H9 (cell line): ENCODE data around the gene PTPRN2. TPM values are rescaled to one million over a fixed set of nuclear protein-coding genes. Genes with fewer than 3 reads are reported as not detected.

Experiments used
- DNase-seq: peaks from one replicate; pipeline ENCODE4 v3.0.0-alpha.2; 2017
- H2AFZ ChIP-seq: one replicate; pipeline ENCODE4 v1.6.1; 2013; ENCODE audit warnings: mild to moderate bottlenecking, low read length, control low read depth, moderate library complexity
- H2AK5ac ChIP-seq: 2 replicates; pipeline ENCODE4 v1.6.1; 2013; ENCODE audit warnings: low read length, control low read depth, mixed read lengths; ENCODE audit not compliant: insufficient read length
- H2BK120ac ChIP-seq: one replicate; pipeline ENCODE4 v1.6.1; 2013; ENCODE audit warnings: low read depth, mild to moderate bottlenecking, low read length, control low read depth, inconsistent platforms; ENCODE audit not compliant: poor library complexity, severe bottlenecking
- H2BK12ac ChIP-seq: 2 replicates; pipeline ENCODE4 v1.6.1; 2013; ENCODE audit warnings: low read length, control low read depth, mixed read lengths, low read depth; ENCODE audit not compliant: insufficient read length
- H2BK15ac ChIP-seq: 2 replicates; pipeline ENCODE4 v1.6.1; 2013; ENCODE audit warnings: low read depth, low read length, control low read depth
- H2BK20ac ChIP-seq: one replicate; pipeline ENCODE4 v1.6.1; 2013; ENCODE audit warnings: low read depth, mild to moderate bottlenecking, low read length, control low read depth, inconsistent platforms; ENCODE audit not compliant: poor library complexity, severe bottlenecking
- H2BK5ac ChIP-seq: 2 replicates; pipeline ENCODE4 v1.6.1; 2013; ENCODE audit warnings: low read length, control low read depth, mixed read lengths; ENCODE audit not compliant: insufficient read length
- H3K14ac ChIP-seq: 2 replicates; pipeline ENCODE4 v1.6.1; 2013; ENCODE audit warnings: low read length, control low read depth; ENCODE audit not compliant: insufficient read depth
- H3K18ac ChIP-seq: 2 replicates; pipeline ENCODE4 v1.6.1; 2013; ENCODE audit warnings: low read depth, mild to moderate bottlenecking, mixed read lengths, low read length, control low read depth; ENCODE audit not compliant: insufficient read length
- H3K23ac ChIP-seq: 2 replicates; pipeline ENCODE4 v1.6.1; 2013; ENCODE audit warnings: low read length, control low read depth, mixed read lengths, low read depth; ENCODE audit not compliant: insufficient read length
- H3K23me2 ChIP-seq: 2 replicates; pipeline ENCODE4 v1.6.1; 2013; ENCODE audit warnings: low read depth, mild to moderate bottlenecking, mixed read lengths, low read length, control low read depth; ENCODE audit not compliant: insufficient read length, poor library complexity, severe bottlenecking
- H3K27ac ChIP-seq: 2 replicates; pipeline ENCODE4 v1.5.1; 2013; ENCODE audit warnings: low read length, control low read depth, mixed read lengths, low read depth; ENCODE audit not compliant: insufficient read length
- H3K27me3 ChIP-seq: 2 replicates; pipeline ENCODE4 v1.6.1; 2013; ENCODE audit warnings: low read length, control low read depth, inconsistent platforms; ENCODE audit not compliant: insufficient read depth
- H3K4ac ChIP-seq: 2 replicates; pipeline ENCODE4 v1.6.1; 2013; ENCODE audit warnings: low read depth, mild to moderate bottlenecking, control low read depth, inconsistent platforms, low read length, moderate library complexity
- H3K4me1 ChIP-seq: 2 replicates; pipeline ENCODE4 v1.6.1; 2013; ENCODE audit warnings: low read length, control low read depth, inconsistent platforms; ENCODE audit not compliant: insufficient read depth
- H3K4me2 ChIP-seq: 2 replicates; pipeline ENCODE4 v1.6.1; 2013; ENCODE audit warnings: low read length, control low read depth, mixed read lengths; ENCODE audit not compliant: insufficient read length, insufficient read depth
- H3K56ac ChIP-seq: 2 replicates; pipeline ENCODE4 v1.6.1; 2013; ENCODE audit warnings: low read depth, mild to moderate bottlenecking, mixed read lengths, low read length, control low read depth; ENCODE audit not compliant: insufficient read length
- H3K79me1 ChIP-seq: 2 replicates; pipeline ENCODE4 v1.6.1; 2013; ENCODE audit warnings: low read depth, mild to moderate bottlenecking, moderate library complexity, low read length, control low read depth, inconsistent platforms; ENCODE audit not compliant: insufficient read depth, poor library complexity, severe bottlenecking
- H3K79me2 ChIP-seq: 2 replicates; pipeline ENCODE4 v1.6.1; 2013; ENCODE audit warnings: low read length, control low read depth, inconsistent platforms; ENCODE audit not compliant: insufficient read depth
- H3K9ac ChIP-seq: 2 replicates; pipeline ENCODE4 v1.6.1; 2013; ENCODE audit warnings: low read length, control low read depth, mixed read lengths; ENCODE audit not compliant: insufficient read length; ENCODE audit errors: extremely low read depth
- H3K9me3 ChIP-seq: one replicate; pipeline ENCODE4 v1.6.1; 2013; ENCODE audit warnings: low read depth, low read length, inconsistent platforms; ENCODE audit not compliant: control insufficient read depth
- H3T11ph ChIP-seq: one replicate; pipeline ENCODE4 v1.6.1; 2013; ENCODE audit warnings: mild to moderate bottlenecking, low read length, control low read depth, inconsistent platforms
- H4K20me1 ChIP-seq: one replicate; pipeline ENCODE4 v1.6.1; 2013; ENCODE audit not compliant: control insufficient read depth, insufficient read length, insufficient read depth
- H4K5ac ChIP-seq: 2 replicates; pipeline ENCODE4 v1.6.1; 2013; ENCODE audit warnings: low read depth, mild to moderate bottlenecking, mixed read lengths, low read length, control low read depth; ENCODE audit not compliant: insufficient read length
- H4K8ac ChIP-seq: replicated peaks from 2 replicates; pipeline ENCODE4 v1.6.1; 2013; ENCODE audit warnings: low read length, control low read depth, mixed read lengths, low read depth; ENCODE audit not compliant: insufficient read length
- H4K91ac ChIP-seq: 2 replicates; pipeline ENCODE4 v1.6.1; 2013; ENCODE audit warnings: low read depth, mild to moderate bottlenecking, moderate library complexity, mixed read lengths, low read length, control low read depth; ENCODE audit not compliant: insufficient read length
- H3K27ac Mint-ChIP-seq, 3 experiments: 2 replicates in 2 of 3; 3 replicates in 1 of 3; pipeline ENCODE4 v1.8.0; 2020 to 2021; ENCODE audit warnings: mixed read lengths in 3 of 3, mild to moderate bottlenecking in 1 of 3, moderate library complexity in 1 of 3
- H3K27me3 Mint-ChIP-seq: 2 replicates; pipeline ENCODE4 v1.8.0; 2021; ENCODE audit warnings: low read depth, mild to moderate bottlenecking, moderate library complexity, mixed read lengths
- H3K36me3 Mint-ChIP-seq, 3 experiments: 2 replicates in 2 of 3; 3 replicates in 1 of 3; pipeline ENCODE4 v1.8.0; 2020 to 2021; ENCODE audit warnings: low read depth in 3 of 3, mixed read lengths in 3 of 3; ENCODE audit not compliant: insufficient read depth in 1 of 3
- H3K4me1 Mint-ChIP-seq, 2 experiments: 2 replicates each; pipeline ENCODE4 v1.8.0; 2020; ENCODE audit warnings: mixed read lengths in 2 of 2
- H3K4me3 Mint-ChIP-seq, 2 experiments: 2 replicates in 1 of 2; 3 replicates in 1 of 2; pipeline ENCODE4 v1.8.0; 2020 to 2021; ENCODE audit warnings: mild to moderate bottlenecking in 2 of 2, mixed read lengths in 2 of 2, moderate library complexity in 1 of 2
- H3K9me3 Mint-ChIP-seq, 2 experiments: 2 replicates in 1 of 2; 3 replicates in 1 of 2; pipeline ENCODE4 v1.8.0; 2020; ENCODE audit warnings: mild to moderate bottlenecking in 2 of 2, mixed read lengths in 2 of 2, moderate library complexity in 1 of 2
- CTCF ChIP-seq: fragments of 200-600 bp; sonication (generic); conservative IDR thresholded peaks from 3 replicates; pipeline ENCODE4 v1.8.0; 2021; ENCODE audit warnings: antibody characterized with exemption, mild to moderate bottlenecking
- WGBS: extraction: QIAGEN DNeasy Blood & Tissue Kit; methylation state at CpG from one replicate; pipeline ENCODE4 v1.1.7; 2013; ENCODE audit warnings: missing lambda C conversion rate, low lambda C conversion rate, mixed read lengths; ENCODE audit not compliant: insufficient read length; ENCODE audit errors: extremely low coverage; 5-methylcytosine and 5-hydroxymethylcytosine counted together
- total RNA-seq: library from RNA; stranded (reverse); gene quantifications from 2 replicates; pipeline ENCODE4 v1.2.1, GENCODE V29; 2021

PTPRN2 gene
- total RNA-seq, 1 experiment from 2014 or later = 5.2 TPM

- no peak for TF ChIP-seq CTCF
- H4K91ac ChIP-seq = no peak overlapping the region
These were observed 928.7 kb downstream of the PTPRN2 start for GRCh38 chr7:157658851-157659412.

More at GRCh38 chr7:157658851-157659412, 928.7 kb downstream of the PTPRN2 start:
- Histone ChIP-seq H4K5ac (no peak overlapping the region), H3K27ac (no peak overlapping the region), H2BK20ac (no peak overlapping the region), H3K9ac (no peak overlapping the region), H2AFZ (no peak overlapping the region), H2BK15ac (no peak overlapping the region), H2AK5ac (no peak overlapping the region), H3K18ac (no peak overlapping the region), H3K4me1 (no peaks in the 10 kb centered on the region), H3K4me2 (no peak overlapping the region), H3K23ac (no peak overlapping the region), H3K79me1 (no peaks in the 10 kb centered on the region), H3K9me3 (no peaks in the 10 kb centered on the region), H2BK5ac (no peak overlapping the region), H3T11ph (no peak overlapping the region), H3K4ac (no peak overlapping the region), H4K20me1 (no peaks in the 10 kb centered on the region), H3K56ac (no peak overlapping the region), H3K23me2 (peaks cover 2% of the 10 kb centered on the region), H3K27me3 (no peaks in the 10 kb centered on the region), H3K79me2 (no peaks in the 10 kb centered on the region), H4K8ac (no peak overlapping the region), H2BK120ac (no peak overlapping the region), H3K14ac (no peak overlapping the region), H2BK12ac (no peak overlapping the region)
- Mint-ChIP-seq H3K4me1 (no peaks in the 10 kb centered on the region), H3K9me3 (no peaks in the 10 kb centered on the region), H3K4me3 (no peak overlapping the region), H3K36me3 (no peaks in the 10 kb centered on the region; a peak in 1 of 7 replicates), H3K27ac (no peak overlapping the region), H3K27me3 (peaks cover 15% of the 10 kb centered on the region)
- no peak for DNase-seq
- no CpG with 5 or more reads among the region's 26 CpGs for WGBS
